Frontal cortex (tissue), 4 donors: ENCODE measurements around the gene PTPDC1. TPM values are rescaled to one million over a fixed set of nuclear protein-coding genes. Genes with fewer than 3 reads are reported as not detected.

Experiments used
- DNase-seq, 2 donors: peaks; one replicate each; pipeline ENCODE4 v3.0.0; 2012; ENCODE audit warnings: low spot score in 2 of 2
- FAIRE-seq: peaks from 2 replicates; lab custom pipeline; 2012; peaks lifted over from hg19 to GRCh38; lab: Jason Lieb, UNC
- total RNA-seq: library from RNA; depleted of rRNA; stranded (reverse); fragments of >200 nt; gene quantifications from one replicate; pipeline ENCODE4 v1.2.3, GENCODE V29; 2014
- donor health status: control.
- donor health status: control.
- donor health status: control.

The PTPDC1 gene
- 13.9 TPM for total RNA-seq

- peak; percentile 65 for FAIRE-seq
- DNase-seq, result peak; percentile 62 to 73
Measured at GRCh38 chr9:94084314-94084713, at the start of gene PTPDC1. PTPDC1 (plus strand) TSS chr9:94084464; CDS start chr9:94084531, 67 bp downstream.

DNA sequence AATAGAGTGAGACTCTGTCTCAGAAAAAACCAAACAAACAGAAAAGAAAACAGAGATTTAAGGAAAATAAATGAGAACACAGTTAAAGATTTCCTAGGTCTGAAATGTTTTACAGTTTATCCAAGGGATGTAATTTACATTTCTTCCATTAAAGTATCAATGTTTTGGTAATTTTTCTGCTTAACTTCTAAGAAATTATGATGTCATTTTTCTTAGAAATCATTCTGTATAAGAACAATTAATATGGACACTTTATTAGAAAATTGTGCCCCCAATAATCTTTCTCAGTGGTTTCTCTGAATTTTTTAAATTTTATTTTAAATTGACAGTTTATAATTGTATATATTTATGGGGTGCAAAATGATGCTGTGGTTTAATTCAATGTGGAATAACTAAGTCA lies 49.8 kb upstream of the PTPDC1 start:
- DNase-seq (no peak), FAIRE-seq (no peak)

DNA sequence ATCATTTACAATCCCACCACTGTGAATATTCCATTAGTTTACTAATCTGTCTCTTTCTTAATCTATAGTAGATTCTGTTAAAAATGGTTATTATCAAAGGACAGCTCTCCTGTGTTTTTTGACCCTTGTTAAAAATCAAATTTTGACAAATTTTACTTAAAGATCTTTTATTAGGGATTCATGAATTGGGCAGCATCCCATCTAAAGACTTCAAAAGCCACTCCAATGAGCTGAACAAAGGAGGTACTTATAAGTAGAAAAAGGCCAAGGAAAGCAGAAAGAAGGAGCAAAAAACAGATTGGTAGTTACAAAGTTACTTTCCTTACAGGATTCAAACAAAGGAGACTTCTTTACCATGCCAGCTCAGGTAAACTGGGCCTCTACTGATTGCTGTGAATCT lies 44.5 kb upstream of the PTPDC1 start:
- no peak for DNase-seq
- FAIRE-seq, result no peak

- FAIRE-seq, result no peak
- no peak for DNase-seq
Measured at GRCh38 chr9:94042516-94043360, 41.5 kb upstream of the PTPDC1 start.

- FAIRE-seq, result no peak
Measured at GRCh38 chr9:94054716-94055115, 29.5 kb upstream of the PTPDC1 start.

DNA sequence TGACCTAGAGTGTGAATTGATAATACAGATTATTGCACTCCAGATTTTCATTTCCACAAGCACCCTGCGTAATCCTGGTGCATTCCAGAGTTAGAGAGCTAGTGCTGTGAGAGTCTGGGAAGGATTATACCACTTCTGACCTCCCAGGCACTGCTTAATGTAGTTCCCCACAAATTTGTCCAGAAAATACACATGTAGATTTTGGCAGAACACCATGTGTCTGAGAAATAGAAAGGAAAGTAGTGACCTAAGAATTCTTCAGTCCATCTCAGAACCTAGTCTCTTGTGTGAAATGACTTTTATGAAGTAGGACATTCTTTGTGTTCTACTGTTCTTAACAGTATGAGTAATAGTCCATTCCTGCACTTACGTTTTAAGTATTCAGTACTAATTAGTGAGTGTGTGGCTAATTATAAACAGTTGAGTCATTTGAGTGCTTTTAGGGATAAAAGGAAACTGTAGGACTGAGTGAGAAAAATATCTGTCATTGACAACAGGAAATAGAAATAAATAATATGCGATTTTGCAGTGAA lies 27.8 kb upstream of the PTPDC1 start:
- peak in 1 of 2 donors; percentile 24 for DNase-seq
- FAIRE-seq, result no peak

More at GRCh38 chr9:94054716-94055115, 29.5 kb upstream of the PTPDC1 start:
- no peak for DNase-seq

DNA sequence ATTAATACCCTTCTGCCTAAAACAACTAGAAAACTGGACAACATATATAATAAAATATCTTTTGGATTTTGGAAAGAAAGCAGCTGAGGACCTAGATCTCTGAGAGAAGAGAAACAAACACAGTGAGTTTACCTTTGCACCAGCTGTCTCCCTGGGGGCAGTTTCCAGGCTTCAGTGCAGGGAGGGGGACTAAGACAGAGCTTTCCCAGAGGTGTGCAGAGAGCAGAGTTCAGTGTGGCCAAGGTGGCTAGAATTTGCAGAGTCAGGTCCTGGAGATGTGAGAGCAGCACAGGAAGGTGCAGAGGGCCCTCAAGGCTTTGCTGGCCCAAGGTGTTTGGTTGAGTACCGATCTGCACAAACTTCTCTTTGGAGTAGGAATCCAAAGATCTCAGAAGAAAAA lies 26.3 kb upstream of the PTPDC1 start:
- FAIRE-seq (no peak), DNase-seq (no peak)

DNA sequence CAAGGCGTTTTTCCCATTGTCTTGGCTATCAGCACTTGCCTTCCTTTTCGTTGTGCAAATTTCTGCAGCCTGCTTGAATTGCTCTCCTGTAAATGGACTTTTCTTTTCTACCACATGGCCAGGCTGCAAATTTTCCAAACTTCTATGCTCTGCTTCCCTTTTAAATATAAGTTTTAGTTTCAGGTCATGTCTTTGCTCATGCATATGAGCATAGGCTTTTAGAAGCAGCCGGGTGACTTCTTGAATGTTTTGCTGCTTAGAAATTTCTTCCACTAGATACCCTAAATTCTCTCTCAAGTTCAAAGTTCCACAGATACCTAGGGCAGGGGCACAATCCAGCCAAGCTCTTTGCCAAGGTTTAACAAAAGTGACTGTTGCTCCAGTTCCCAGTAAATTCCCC lies 22.4 kb upstream of the PTPDC1 start:
- FAIRE-seq (no peak), DNase-seq (no peak)

GRCh38 chr9:94065535-94065961 lies 18.7 kb upstream of the PTPDC1 start:
- FAIRE-seq, result no peak
- DNase-seq, result peak; percentile 42 to 50

DNA sequence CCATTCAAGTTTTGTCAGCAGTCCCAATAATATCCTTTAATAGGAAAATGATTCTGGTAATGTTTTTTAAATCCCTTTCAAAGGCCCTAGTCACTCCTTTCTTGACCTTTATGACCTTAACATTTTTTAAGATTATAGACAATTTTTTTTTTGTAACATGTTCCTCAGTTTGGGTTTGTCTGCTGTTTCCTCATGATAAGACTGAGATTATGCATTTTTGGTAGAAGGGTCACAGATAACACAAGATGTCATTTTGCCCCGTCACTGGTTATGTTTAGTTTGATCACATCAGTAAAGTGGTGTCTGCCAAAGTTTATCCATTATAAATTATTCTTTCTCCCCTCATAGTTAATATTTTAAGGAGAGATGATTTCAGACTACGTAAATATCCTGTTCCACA lies 16.0 kb upstream of the PTPDC1 start:
- no peak for FAIRE-seq

DNA sequence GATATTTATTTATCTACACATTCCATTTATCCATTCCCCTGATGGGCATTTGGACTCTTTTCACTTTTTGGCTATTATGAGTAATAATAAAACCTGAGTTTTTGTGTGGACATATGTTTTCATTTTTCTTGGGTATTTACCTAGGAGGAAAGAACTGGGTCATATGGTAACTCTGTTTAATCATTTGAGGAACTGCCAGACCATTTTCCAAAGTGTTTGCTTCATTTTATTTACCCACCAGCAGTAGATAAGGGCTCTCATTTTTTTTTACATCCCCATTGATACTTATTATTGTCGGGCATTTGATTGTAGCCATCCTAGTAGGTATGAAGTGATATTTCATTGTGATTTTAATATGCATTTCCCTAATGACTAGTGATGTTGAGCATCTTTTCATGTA lies 7.7 kb upstream of the PTPDC1 start:
- FAIRE-seq, result no peak
- DNase-seq, result no peak

More for the DNA sequence above, 16.0 kb upstream of the PTPDC1 start:
- no peak for DNase-seq

GRCh38 chr9:94078086-94078485 lies 6.2 kb upstream of the PTPDC1 start:
- no peak for FAIRE-seq
- DNase-seq, result no peak

DNA sequence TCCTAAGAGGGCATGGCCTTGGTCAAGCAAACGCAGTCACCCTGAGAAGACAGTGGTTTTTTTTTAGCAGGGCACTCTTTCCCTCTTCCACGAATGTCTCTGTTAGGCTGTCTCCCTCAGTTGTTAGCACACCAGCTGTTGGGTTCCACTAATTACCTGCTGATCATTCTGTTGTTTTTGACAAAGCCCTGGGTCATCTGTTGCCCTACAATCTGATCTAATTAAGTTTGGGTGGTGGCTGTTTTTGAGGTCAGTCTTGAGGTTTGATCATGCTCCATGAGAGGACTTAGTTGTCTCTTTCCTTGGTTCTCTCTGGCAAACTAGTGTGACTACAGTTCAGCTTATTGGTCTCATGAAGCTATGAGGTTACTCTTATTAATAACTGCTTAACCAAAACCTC lies 5.0 kb upstream of the PTPDC1 start:
- FAIRE-seq, result no peak
- DNase-seq, result no peak

- no peak for FAIRE-seq
- no peak for DNase-seq
Measured at GRCh38 chr9:94080249-94080648, 4.0 kb upstream of the PTPDC1 start.

GRCh38 chr9:94081435-94081834 lies 2.8 kb upstream of the PTPDC1 start:
- no peak for DNase-seq
- no peak for FAIRE-seq

DNA sequence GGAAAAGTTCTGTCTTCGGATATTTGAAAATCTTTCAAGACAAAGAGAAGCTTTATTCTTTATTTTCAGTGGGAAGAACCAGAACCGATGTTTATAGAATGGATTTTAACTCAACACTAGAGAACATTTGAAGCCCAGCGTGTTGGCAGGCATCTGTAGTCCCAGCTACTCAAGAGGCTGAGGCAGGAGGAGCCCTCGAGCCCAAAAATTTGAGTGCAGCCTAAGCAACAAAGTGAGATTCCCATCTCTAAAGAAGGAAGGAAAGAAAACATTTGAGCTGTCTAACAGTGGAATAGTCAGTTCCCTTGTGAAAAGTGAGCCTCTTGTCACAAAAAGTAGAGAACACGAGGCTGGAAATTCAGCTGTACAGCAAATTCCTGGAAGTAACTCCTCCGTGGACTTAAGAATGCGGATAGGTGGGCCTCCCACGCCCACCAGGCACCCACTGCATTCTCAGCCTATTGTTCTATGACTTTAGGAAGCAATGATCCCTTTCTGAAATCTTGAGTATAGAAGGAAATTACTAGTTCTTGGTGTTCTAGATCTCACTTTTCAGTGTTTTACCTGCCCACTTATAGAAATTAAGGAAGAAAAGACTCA lies 2.3 kb upstream of the PTPDC1 start:
- FAIRE-seq, result no peak
- DNase-seq, result no peak

DNA sequence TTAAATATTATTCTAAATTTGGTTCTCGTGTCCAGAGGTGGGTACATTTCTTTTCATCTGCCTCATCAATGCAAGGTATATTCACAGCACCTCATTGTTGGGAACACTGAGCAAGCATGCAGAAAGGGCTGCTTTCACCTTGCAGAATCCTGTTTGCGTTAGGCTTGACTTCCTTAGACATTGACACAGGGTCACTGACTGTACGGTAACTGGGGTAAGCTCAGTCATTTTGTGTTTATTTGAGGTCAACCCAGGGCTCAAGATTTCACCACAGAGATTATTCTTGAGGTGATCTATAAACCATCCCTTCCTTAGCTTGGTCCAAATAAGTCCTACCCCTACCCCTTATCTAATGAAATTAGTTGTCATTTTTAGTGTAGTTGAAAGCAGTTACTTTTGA lies 1.7 kb upstream of the PTPDC1 start:
- FAIRE-seq, result no peak
- no peak for DNase-seq

DNA sequence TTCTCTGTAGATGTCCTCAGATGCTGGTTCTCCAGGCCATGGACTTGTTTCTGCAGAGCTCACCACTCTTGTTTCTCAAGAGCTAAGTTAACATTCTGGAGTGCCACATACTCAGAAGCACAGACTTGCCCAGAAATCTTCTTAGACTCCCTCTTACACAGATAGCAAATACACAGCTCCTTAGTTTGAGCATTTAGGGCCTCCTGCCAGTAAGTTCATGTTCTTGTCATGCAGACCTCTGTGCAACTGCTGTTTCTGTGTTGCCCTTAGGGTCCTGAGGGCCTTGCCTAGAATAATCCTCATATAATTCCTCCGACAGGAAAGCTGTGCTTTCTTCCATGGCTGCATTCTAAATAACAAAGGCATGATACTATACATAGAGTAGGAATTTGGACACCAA lies 1.3 kb upstream of the PTPDC1 start:
- FAIRE-seq (no peak), DNase-seq (no peak)

- DNase-seq (no peak), FAIRE-seq (no peak)
Measured at GRCh38 chr9:94083384-94083783, 880 bp upstream of the PTPDC1 start.

GRCh38 chr9:94085062-94085639 lies 887 bp downstream of the PTPDC1 start:
- DNase-seq, result no peak
- FAIRE-seq, result no peak
